GM12891 (cell line): ENCODE results near the gene SERPINI2.

Source experiments
- DNase-seq: peaks from one replicate; pipeline ENCODE4 v3.0.0; 2011; ENCODE audit warnings: low spot score; ENCODE audit not compliant: insufficient read length
- FAIRE-seq: peaks from 2 replicates; lab custom pipeline; 2011; peaks lifted over from hg19 to GRCh38; lab: Jason Lieb, UNC
- PAX5 ChIP-seq: IDR thresholded peaks from 2 replicates; pipeline ENCODE4 v1.6.1; 2011; ENCODE audit warnings: low read length, moderate library complexity, mild to moderate bottlenecking; ENCODE audit not compliant: insufficient read depth, severe bottlenecking
- POLR2A ChIP-seq: IDR thresholded peaks from 2 replicates; pipeline ENCODE4 v1.6.1; 2011; ENCODE audit warnings: low read depth, low read length, control low read depth
- POLR2AphosphoS5 ChIP-seq: IDR thresholded peaks from 2 replicates; pipeline ENCODE4 v1.6.1; 2011; ENCODE audit warnings: low read depth, low read length, control low read depth
- POU2F2 ChIP-seq: IDR thresholded peaks from 2 replicates; pipeline ENCODE4 v1.6.1; 2011; ENCODE audit warnings: low read depth, mild to moderate bottlenecking, control low read depth, low read length, moderate library complexity
- SPI1 ChIP-seq: IDR thresholded peaks from 2 replicates; pipeline ENCODE4 v1.6.1; 2011; ENCODE audit warnings: low read depth, low read length, control low read depth
- TAF1 ChIP-seq: IDR thresholded peaks from 2 replicates; pipeline ENCODE4 v1.6.1; 2011; ENCODE audit warnings: low read depth, low read length, control low read depth

Gene SERPINI2

GRCh38 chr3:167489571-167489970, 15.7 kb upstream of the SERPINI2 start:
- DNase-seq (no peak), FAIRE-seq (no peak)
- TF ChIP-seq TAF1, result no peak
- TF ChIP-seq POU2F2, result no peak
- TF ChIP-seq PAX5, result no peak
- no peak for TF ChIP-seq SPI1
- no peak for TF ChIP-seq POLR2A
- TF ChIP-seq POLR2AphosphoS5, result no peak

GRCh38 chr3:167487556-167487955, 13.7 kb upstream of the SERPINI2 start:
- no peak for TF ChIP-seq TAF1
- TF ChIP-seq POU2F2, result no peak
- no peak for TF ChIP-seq SPI1
- no peak for TF ChIP-seq POLR2AphosphoS5
- TF ChIP-seq POLR2A, result no peak
- TF ChIP-seq PAX5, result no peak
- DNase-seq (no peak), FAIRE-seq (no peak)

GRCh38 chr3:167484551-167484950, 10.7 kb upstream of the SERPINI2 start:
- DNase-seq (no peak), FAIRE-seq (no peak)
- no peak for TF ChIP-seq PAX5
- TF ChIP-seq POU2F2, result no peak
- no peak for TF ChIP-seq POLR2AphosphoS5
- TF ChIP-seq SPI1, result no peak
- no peak for TF ChIP-seq POLR2A
- TF ChIP-seq TAF1, result no peak

- FAIRE-seq (no peak), DNase-seq (no peak)
- no peak for TF ChIP-seq SPI1
- no peak for TF ChIP-seq POU2F2
- no peak for TF ChIP-seq POLR2A
- no peak for TF ChIP-seq TAF1
- no peak for TF ChIP-seq PAX5
- no peak for TF ChIP-seq POLR2AphosphoS5
These were observed 10.1 kb upstream of the SERPINI2 start for GRCh38 chr3:167483708-167484475.

GRCh38 chr3:167481164-167481563, 7.3 kb upstream of the SERPINI2 start:
- FAIRE-seq (no peak), DNase-seq (no peak)
- no peak for TF ChIP-seq POU2F2
- no peak for TF ChIP-seq POLR2A
- no peak for TF ChIP-seq POLR2AphosphoS5
- no peak for TF ChIP-seq SPI1
- no peak for TF ChIP-seq PAX5
- no peak for TF ChIP-seq TAF1

- DNase-seq (no peak), FAIRE-seq (no peak)
- TF ChIP-seq SPI1 (no peak), POLR2A (no peak), POLR2AphosphoS5 (no peak), PAX5 (no peak), POU2F2 (no peak), TAF1 (no peak)
These were observed 6.9 kb upstream of the SERPINI2 start for GRCh38 chr3:167480748-167481147.

GRCh38 chr3:167469381-167469780, 4.5 kb downstream of the SERPINI2 start:
- no peak for TF ChIP-seq POU2F2
- no peak for TF ChIP-seq PAX5
- no peak for TF ChIP-seq SPI1
- TF ChIP-seq POLR2A, result no peak
- TF ChIP-seq TAF1, result no peak
- TF ChIP-seq POLR2AphosphoS5, result no peak
- no peak for DNase-seq
- FAIRE-seq, result no peak

GRCh38 chr3:167467848-167468611, 5.8 kb downstream of the SERPINI2 start:
- TF ChIP-seq POU2F2 (no peak), POLR2A (no peak), TAF1 (no peak), POLR2AphosphoS5 (no peak), PAX5 (no peak), SPI1 (no peak)
- FAIRE-seq, result no peak
- no peak for DNase-seq

- no peak for DNase-seq
- no peak for TF ChIP-seq POLR2A
- TF ChIP-seq POLR2AphosphoS5, result no peak
- no peak for TF ChIP-seq TAF1
- no peak for TF ChIP-seq POU2F2
- no peak for TF ChIP-seq SPI1
- TF ChIP-seq PAX5, result no peak
- no peak for FAIRE-seq
These were observed 6.9 kb downstream of the SERPINI2 start for GRCh38 chr3:167466966-167467365.
